Calu3 (cell line): ENCODE data around the gene SKOR1. TPM values are rescaled to one million over a fixed set of nuclear protein-coding genes. Genes with fewer than 3 reads are reported as not detected.

Experiments
- BruUV-seq: library from RNA; stranded (reverse); fragments of 400-500 nt; replicated peaks from 2 replicates; lab custom pipeline; 2021; lab: Mats Ljungman, UMichigan
- CTCF ChIA-PET: fragments of 300-600 bp; sonication (Branson Sonifier 250); formaldehyde crosslinking; loops from one replicate; lab custom pipeline; 2022; ENCODE audit warnings: antibody characterized with exemption; lab: Charles Lee
- DNase-seq: peaks from one replicate; pipeline ENCODE4 v3.0.0; 2022
- H3K27ac Mint-ChIP-seq: one replicate; pipeline ENCODE4 v1.8.0; 2022; ENCODE audit warnings: mixed read lengths; ENCODE audit not compliant: unreplicated experiment
- H3K27me3 Mint-ChIP-seq: one replicate; pipeline ENCODE4 v1.8.0; 2022; ENCODE audit warnings: mixed read lengths; ENCODE audit not compliant: unreplicated experiment
- H3K36me3 Mint-ChIP-seq: one replicate; pipeline ENCODE4 v1.8.0; 2022; ENCODE audit warnings: mild to moderate bottlenecking, moderate library complexity, mixed read lengths; ENCODE audit not compliant: insufficient read depth, unreplicated experiment
- H3K4me1 Mint-ChIP-seq: one replicate; pipeline ENCODE4 v1.8.0; 2022; ENCODE audit warnings: mild to moderate bottlenecking, low read depth, mixed read lengths; ENCODE audit not compliant: unreplicated experiment
- H3K4me3 Mint-ChIP-seq: one replicate; pipeline ENCODE4 v1.8.0; 2022; ENCODE audit warnings: mild to moderate bottlenecking, low read depth, moderate library complexity, mixed read lengths; ENCODE audit not compliant: unreplicated experiment
- H3K9me3 Mint-ChIP-seq: one replicate; pipeline ENCODE4 v1.8.0; 2022; ENCODE audit warnings: low read depth, mixed read lengths; ENCODE audit not compliant: unreplicated experiment
- CTCF ChIP-seq: fragments of 200-600 bp; IDR thresholded peaks from one replicate; pipeline ENCODE4 v1.8.0; 2022; ENCODE audit warnings: antibody characterized with exemption; ENCODE audit not compliant: unreplicated experiment
- intact Hi-C: fragments of 100-400 bp; cut with micrococcal nuclease; formaldehyde crosslinking; loops from one replicate; pipeline ENCODE4 v1.10.0; 2022; ENCODE audit not compliant: unreplicated experiment
- total RNA-seq: library from RNA; stranded (reverse); gene quantifications from 2 replicates; pipeline ENCODE4 v1.2.3, GENCODE V29; 2022

The SKOR1 gene
- total RNA-seq, 1 experiment from 2014 or later: 0.17 TPM

DNA sequence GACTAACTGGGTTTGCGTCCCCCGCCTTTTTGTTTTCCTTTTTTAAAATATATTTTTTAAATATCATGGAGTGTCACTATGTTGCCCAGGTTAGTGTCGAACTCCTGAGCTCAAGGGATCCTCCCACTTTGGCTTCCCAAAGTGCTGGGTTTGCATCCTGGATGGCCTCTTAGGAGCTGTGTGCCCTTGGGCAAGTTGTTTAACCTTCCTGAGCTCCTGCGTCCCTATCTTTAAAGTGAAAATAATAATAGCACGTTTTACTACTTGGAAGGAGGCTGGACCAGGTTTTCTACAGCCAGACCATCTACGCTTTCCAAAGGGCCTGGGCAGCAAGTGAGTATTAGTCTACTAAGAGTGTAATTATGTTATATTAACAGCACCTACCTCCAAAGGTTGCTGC, 58.7 kb downstream of the SKOR1 start:
- H3K4me1 Mint-ChIP-seq: peaks cover 22% of the 10 kb centered on the region
- BruUV-seq: no TSS peak
- H3K27ac Mint-ChIP-seq: no peak overlapping the region
- CTCF ChIA-PET: interaction anchor here (0.6 to 1.2 kb wide), 2 partner anchors 29 to 170 kb away, joined by 4 read pairs; partner anchors contain the start of gene PIAS1
- TF ChIP-seq CTCF: no peak
- H3K36me3 Mint-ChIP-seq: no peaks in the 10 kb centered on the region
- DNase-seq: no peak
- intact Hi-C loops: no loop called here
- peaks cover 11% of the 10 kb centered on the region for H3K27me3 Mint-ChIP-seq
- peak overlapping the region; percentile 71 for H3K4me3 Mint-ChIP-seq
- H3K9me3 Mint-ChIP-seq: no peaks in the 10 kb centered on the region

Other genes starting within 250 kb of the SKOR1 start
- not detected in 2 replicates for gene RNU6-1, start 14.5 kb downstream of the SKOR1 start, total RNA-seq
- 51.7 and 60.8 TPM in 2 replicates for gene PIAS1, start 228.8 kb downstream of the SKOR1 start, total RNA-seq